Measurements from ENCODE around the gene NRG2.

Gene NRG2

DNA sequence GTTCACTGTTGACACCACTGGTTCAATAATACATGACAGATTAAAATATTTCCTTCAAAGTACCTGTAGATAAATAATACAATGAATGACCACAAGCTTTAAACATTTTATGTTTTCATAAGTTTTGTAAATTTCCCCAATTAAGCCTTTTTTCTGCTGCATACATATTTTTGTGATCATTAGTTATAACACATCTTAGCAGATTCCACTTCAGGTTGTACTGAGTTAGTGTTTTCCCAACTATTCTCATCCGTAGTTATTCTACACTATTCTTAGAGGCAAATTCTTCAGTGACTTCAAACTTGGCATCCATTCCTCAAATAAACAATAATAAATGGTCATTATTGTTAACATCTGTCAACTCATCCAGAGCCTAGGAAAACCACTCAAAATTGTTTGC is 100.9 kb downstream of the NRG2 start:
- no peak overlapping the region for H3K4me3 ChIP-seq (ENCODE audit: low read depth, low read length)
- TF ChIP-seq, protein P1, sequence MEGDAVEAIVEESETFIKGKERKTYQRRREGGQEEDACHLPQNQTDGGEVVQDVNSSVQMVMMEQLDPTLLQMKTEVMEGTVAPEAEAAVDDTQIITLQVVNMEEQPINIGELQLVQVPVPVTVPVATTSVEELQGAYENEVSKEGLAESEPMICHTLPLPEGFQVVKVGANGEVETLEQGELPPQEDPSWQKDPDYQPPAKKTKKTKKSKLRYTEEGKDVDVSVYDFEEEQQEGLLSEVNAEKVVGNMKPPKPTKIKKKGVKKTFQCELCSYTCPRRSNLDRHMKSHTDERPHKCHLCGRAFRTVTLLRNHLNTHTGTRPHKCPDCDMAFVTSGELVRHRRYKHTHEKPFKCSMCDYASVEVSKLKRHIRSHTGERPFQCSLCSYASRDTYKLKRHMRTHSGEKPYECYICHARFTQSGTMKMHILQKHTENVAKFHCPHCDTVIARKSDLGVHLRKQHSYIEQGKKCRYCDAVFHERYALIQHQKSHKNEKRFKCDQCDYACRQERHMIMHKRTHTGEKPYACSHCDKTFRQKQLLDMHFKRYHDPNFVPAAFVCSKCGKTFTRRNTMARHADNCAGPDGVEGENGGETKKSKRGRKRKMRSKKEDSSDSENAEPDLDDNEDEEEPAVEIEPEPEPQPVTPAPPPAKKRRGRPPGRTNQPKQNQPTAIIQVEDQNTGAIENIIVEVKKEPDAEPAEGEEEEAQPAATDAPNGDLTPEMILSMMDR (IDR thresholded peaks at IDR 0.05; ENCODE audit: low read depth, low read length), result no peak

DNA sequence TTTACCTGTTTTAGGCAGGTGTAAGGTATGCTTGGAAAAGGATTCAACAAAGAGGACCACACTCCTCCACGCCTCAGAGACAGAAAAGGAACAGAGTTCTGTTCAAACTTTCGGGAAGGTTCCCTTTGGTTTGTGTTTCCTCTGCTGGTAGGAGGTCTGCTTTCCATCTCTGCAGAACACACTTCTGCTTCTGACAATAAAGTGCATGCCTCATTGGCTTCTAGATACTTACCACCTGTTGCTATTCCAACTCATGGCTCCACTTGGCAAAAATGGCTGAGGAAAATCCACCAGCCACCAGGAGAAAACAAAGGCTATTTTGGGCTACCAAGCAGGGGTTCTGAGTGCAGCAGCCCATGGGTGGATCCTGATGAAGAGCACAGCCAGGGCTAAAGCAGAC is 112.7 kb downstream of the NRG2 start:
- TF ChIP-seq, protein P1 (IDR thresholded peaks at IDR 0.05; ENCODE audit: low read depth, low read length), result no peak
- no peak overlapping the region for H3K4me3 ChIP-seq (ENCODE audit: low read depth, low read length)

DNA sequence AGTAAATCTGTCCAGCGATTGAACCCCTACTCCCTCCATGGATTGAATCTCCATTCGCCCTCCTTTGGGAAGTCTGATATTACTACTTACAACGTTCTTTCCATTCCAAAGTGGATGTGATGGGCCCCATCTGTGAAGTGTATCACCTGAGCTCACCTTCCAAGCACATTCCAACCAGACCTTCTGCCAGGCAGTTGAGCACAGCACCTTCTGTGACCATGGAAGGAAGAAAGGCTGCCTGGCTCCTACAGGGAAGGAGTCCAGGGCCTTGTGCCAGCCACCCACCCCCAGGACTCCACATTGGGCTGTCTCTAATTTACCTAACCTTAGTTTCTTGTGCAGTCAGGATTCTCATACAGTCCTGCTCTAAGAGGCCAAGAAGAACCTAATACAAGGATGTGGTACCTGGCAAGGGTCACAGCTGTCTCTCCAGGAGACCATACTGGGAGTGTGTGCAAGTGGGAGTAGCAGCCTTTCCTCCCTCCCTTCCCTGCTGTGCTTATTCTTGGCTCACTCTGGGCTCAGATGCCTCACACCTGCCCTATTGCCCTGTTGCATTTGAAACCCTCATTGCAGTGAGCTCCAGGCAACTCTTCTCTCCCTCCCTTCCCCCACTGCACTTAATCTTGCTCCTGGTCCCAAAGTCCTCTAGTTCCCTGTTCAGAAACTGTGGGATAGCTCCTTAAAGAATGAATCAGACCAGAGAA is 116.1 kb downstream of the NRG2 start:
- H3K4me3 ChIP-seq (ENCODE audit: low read depth, low read length), result no peak overlapping the region
- TF ChIP-seq, protein P1 (IDR thresholded peaks at IDR 0.05; ENCODE audit: low read depth, low read length), result no peak

DNA sequence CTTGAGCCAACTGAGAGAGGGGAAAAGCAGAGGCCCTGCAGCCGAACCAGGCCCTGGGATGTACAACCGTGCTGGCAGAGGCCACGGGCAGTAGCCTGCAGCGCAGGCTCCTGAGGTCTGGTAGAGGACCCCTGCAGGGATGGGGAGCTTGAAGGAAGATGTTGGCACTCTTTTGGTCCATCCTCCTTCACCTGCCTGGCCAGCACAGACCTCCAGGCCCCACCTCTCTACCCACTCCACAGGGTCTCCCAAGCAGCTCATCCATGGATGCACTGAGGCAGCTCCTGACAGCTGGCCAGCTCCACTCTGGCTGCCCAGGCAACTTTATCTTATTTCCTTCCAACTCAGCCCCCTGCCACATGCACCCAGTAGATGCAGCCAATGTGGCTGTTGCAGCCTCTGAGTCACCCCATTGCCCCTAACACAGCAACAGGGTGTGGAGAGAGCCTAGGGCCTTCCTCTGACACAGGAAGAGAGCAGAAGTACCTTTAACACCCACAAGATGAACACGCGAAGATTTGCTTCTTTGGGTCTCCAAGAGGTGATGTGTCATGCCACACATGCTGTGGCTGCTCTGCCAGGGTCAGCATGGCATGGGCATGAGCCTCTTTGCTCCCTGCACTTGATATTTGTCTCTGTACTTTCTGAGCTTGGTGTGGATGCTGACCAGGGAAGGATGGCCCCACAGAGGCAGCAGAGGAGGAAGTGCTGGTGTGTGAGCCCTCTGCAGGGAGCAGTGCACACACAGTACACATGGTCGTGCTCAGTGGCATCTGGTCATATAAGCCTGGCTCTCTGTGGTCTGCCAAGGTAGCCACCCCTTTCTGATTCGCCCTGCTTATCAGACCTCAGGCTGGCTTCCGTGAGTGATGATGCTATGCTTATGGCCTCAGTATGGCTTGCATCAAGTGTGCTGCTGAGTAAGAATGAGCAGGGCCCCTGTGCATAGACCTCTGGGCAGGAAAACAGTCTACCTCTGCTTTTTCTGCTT is 117.2 kb downstream of the NRG2 start:
- TF ChIP-seq, protein P1 (IDR thresholded peaks at IDR 0.05; ENCODE audit: low read depth, low read length), result no peak
- H3K4me3 ChIP-seq (ENCODE audit: low read depth, low read length), result no peak overlapping the region

DNA sequence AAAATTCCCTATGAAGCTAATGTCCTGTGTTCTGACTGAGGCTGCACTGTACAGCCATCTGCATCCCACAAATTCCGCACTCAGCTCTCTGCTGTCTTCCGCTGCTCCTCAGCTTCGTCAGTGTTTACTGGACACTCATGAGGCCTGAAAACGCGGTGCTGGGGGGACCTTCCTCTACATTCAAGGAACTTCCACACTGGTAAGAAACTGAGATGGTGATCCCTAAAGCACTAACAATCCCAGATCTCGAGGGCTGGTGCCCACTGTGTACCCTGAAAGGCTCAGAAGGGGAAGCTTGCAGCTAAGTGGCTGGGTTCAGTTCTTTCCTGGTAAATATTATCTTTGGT is 117.9 kb downstream of the NRG2 start:
- H3K4me3 ChIP-seq (ENCODE audit: low read depth, low read length), result no peak overlapping the region
- TF ChIP-seq, protein P1 (IDR thresholded peaks at IDR 0.05; ENCODE audit: low read depth, low read length), result no peak

DNA sequence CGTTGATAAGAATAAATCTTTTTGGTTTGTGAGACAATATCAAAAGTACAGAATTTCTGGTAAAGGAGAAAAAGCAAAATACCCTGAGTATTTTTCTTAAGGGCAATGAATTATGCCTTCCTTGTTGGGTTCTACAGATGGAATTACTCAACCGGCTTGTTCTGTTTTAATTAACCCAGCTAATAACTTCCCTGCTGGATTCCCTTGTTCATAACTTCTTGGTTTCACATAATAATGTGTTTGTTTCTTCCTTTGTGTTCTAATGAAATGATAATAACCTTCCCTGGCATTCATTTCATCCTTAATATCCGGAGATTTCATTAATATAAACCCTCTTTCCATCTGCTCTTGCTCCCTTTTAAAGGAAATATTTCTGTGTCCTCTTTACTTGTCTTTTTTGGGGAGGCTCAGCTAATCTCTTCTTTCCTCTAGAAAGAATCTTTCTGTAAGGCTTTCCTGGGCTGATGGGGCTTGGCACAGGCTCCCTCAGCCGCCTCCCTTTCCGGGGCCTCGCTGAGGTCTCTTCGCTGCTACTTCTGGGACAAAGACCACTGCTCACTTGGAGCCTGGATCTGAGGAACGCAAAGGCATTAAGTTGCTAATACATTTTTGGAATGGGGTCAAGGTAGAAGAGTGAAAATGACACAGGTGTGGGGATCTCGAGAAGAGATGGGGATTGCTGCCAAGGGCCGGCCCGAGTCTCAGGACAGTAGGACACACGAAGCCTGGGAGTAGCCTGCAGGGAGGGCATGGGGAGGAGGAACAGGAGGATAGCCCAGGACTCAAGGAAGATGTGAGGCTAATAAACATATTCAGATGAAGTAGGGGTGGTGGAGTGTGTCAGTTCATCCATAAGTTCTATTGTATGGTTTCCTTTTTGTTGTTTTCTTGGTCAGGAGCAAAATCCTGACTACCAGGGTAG is 118.5 kb downstream of the NRG2 start:
- H3K4me3 ChIP-seq (ENCODE audit: low read depth, low read length), result no peak overlapping the region
- TF ChIP-seq, protein P1 (IDR thresholded peaks at IDR 0.05; ENCODE audit: low read depth, low read length), result no peak
